ENCODE data around the gene PYM1. TPM values are rescaled to one million over a fixed set of nuclear protein-coding genes. Genes with fewer than 3 reads are reported as not detected.

PYM1 gene
- total and polyA plus RNA-seq, 2 of the 4 experiments (the other 2 are of a cell fraction), result 26.5 to 27.8 TPM

DNA sequence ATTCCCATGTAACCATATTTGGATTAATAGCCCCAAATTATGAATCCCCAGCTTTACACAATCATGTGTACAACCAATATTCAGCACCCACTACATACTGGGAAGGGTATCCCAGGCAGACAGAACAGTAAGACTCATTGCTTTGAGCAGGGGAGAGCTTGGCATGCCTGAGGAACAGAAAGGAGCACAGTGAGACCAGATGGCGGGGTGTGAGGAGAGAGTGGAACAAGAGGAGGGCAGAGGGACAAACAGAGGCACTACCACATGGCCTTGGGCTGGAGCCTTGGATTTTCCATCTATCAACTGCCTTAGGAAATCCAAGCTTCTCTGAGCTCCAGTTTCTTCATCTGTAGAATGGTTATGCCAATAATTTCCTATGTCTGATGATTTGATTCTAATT is 7.1 kb upstream of the PYM1 start:
- WGBS, 2 experiments (ENCODE audit: extremely low coverage in 2 of 2, insufficient read length in 1 of 2), result no CpG with 5 or more reads among the region's 1 CpG
- DNase-seq, result no peak
- Histone ChIP-seq H3K18ac (ENCODE audit: low read depth, low read length) (no peak overlapping the region), H4K91ac (ENCODE audit: insufficient read depth, low read depth, low read length) (peak overlapping the region; percentile 40; the same call in 1 of the 2 replicates), H2AK5ac (ENCODE audit: low read depth, low read length) (peak overlapping the region; percentile 39; the same call in 1 of the 2 replicates), H2BK15ac (ENCODE audit: low read depth, low read length) (no peak overlapping the region), H3K14ac (replicated peaks; ENCODE audit: low read depth, low read length) (0 out of 2 replicates have a peak overlapping the region, but pooled peaks have one; percentile 13), H3K23ac (ENCODE audit: low read depth, low read length) (peak overlapping the region; percentile 67; the same call in 1 of the 2 replicates), H3K4me3 (ENCODE audit: insufficient read depth, low read depth, low read length) (no peak overlapping the region), H4K20me1 (ENCODE audit: insufficient read depth, low read length) (no peaks in the 10 kb centered on the region), H3K36me3 (ENCODE audit: control insufficient read depth, insufficient read depth, low read length) (peaks cover 15% of the 10 kb centered on the region), H4K5ac (ENCODE audit: low read depth, low read length) (no peak overlapping the region), H3K27ac (ENCODE audit: insufficient read depth, low read length) (no peak overlapping the region), H2AK9ac (replicated peaks; ENCODE audit: low read depth, low read length, poor library complexity) (no peak overlapping the region), H2BK120ac (ENCODE audit: low read depth, low read length) (no peak overlapping the region), H3K4me2 (ENCODE audit: low read depth, low read length) (no peak overlapping the region), H3K79me1 (ENCODE audit: low read depth in 1 of 2, low read length in 2 of 2) (peaks cover 27 to 71% of the 10 kb centered on the region in 2 experiments), H2BK5ac (ENCODE audit: low read depth, low read length, poor library complexity, severe bottlenecking) (no peak overlapping the region), H4K8ac (ENCODE audit: low read depth in 2 of 2, low read length in 2 of 2) (0 out of 4 replicates have a peak overlapping the region, but pooled peaks of 1 of the 2 experiments have one; percentile 9), H3K4me1 (ENCODE audit: control insufficient read depth, insufficient read depth, low read length) (peaks cover 15% of the 10 kb centered on the region), H3K56ac (ENCODE audit: extremely low read depth, insufficient read depth, low read length) (no peak overlapping the region), H3K9me1 (ENCODE audit: insufficient read depth, low read length) (peaks cover 16% of the 10 kb centered on the region), H2AFZ (replicated peaks; ENCODE audit: low read length, poor library complexity) (no peak overlapping the region), H2BK20ac (ENCODE audit: low read depth, low read length) (no peak overlapping the region), H3K9me3 (ENCODE audit: control insufficient read depth, insufficient read depth, low read length) (no peaks in the 10 kb centered on the region), H3K4ac (ENCODE audit: low read depth, low read length) (peak overlapping the region; percentile 28; the same call in 1 of the 2 replicates), H3K27me3 (ENCODE audit: control insufficient read depth, insufficient read depth, low read length) (no peaks in the 10 kb centered on the region), H3K9ac (ENCODE audit: low read depth, low read length) (no peak overlapping the region)
- in situ Hi-C loops (cut with MboI; ENCODE audit: low sequenced_read_pairs) (no loop called here), dilution Hi-C loops (cut with HindIII; ENCODE audit: low sequenced_read_pairs, unreplicated experiment) (no loop called here), intact Hi-C loops (cut with micrococcal nuclease) (loop anchor here (5.0 kb wide), 2 partner anchors 117 to 192 kb away; partner anchors contain the start of genes GDF11, ORMDL2 and SARNP)
- no peak for ATAC-seq (ENCODE audit: low read depth)
- TF ChIP-seq BHLHE40 (IDR thresholded peaks at IDR 0.05; ENCODE audit: low read depth, low read length), result no peak
- no peak for TF ChIP-seq SMC3 (IDR thresholded peaks at IDR 0.05; ENCODE audit: low read depth, low read length)
- TF ChIP-seq MAFK (IDR thresholded peaks at IDR 0.05; ENCODE audit: low read depth, low read length), result no peak
- no peak for TF ChIP-seq POLR2A (IDR thresholded peaks at IDR 0.05; ENCODE audit: low read depth, low read length)
- TF ChIP-seq RAD21 (IDR thresholded peaks at IDR 0.05; ENCODE audit: low read length), result no peak
- TF ChIP-seq USF2 (IDR thresholded peaks at IDR 0.05; ENCODE audit: low read depth, low read length), result no peak
- TF ChIP-seq RFX5 (IDR thresholded peaks at IDR 0.05; ENCODE audit: low read depth, low read length), result no peak
- TF ChIP-seq CHD1 (IDR thresholded peaks at IDR 0.05; ENCODE audit: low read depth, low read length), result no peak
- TF ChIP-seq CTCF (conservative IDR thresholded peaks at IDR 0.05; ENCODE audit: low read depth, low read length), result no peak
- no peak for TF ChIP-seq MAZ (IDR thresholded peaks at IDR 0.05; ENCODE audit: borderline replicate concordance, low read depth, low read length)
- TF ChIP-seq NFE2L2 (IDR thresholded peaks at IDR 0.05; ENCODE audit: low read depth, low read length), result no peak
- ChIA-PET CTCF (interaction anchor here (1.0 kb wide), 1 partner anchor 196 kb away, joined by 4 read pairs; no protein-coding TSS in a partner anchor), POLR2A (ENCODE audit: unreplicated experiment) (no interaction called here)
- BruUV-seq (replicated peaks), result no TSS peak

Measured in IMR-90 (cell line).